HL-60 (cell line): ENCODE data around the gene ANKRD2.

Source experiments
- GABPA ChIP-seq: IDR thresholded peaks from 2 replicates; pipeline ENCODE4 v1.6.1; 2012; ENCODE audit warnings: low read depth
- TF ChIP-seq, protein P1 (sequence below): IDR thresholded peaks from one replicate; pipeline ENCODE4 v1.5.1; 2011; ENCODE audit warnings: low read length, control low read depth, inconsistent platforms; ENCODE audit not compliant: insufficient read depth
- TF ChIP-seq, protein P2 (sequence below): IDR thresholded peaks from 2 replicates; pipeline ENCODE4 v1.6.1; 2012; ENCODE audit warnings: low read depth; ENCODE audit not compliant: insufficient replicate concordance

DNA sequence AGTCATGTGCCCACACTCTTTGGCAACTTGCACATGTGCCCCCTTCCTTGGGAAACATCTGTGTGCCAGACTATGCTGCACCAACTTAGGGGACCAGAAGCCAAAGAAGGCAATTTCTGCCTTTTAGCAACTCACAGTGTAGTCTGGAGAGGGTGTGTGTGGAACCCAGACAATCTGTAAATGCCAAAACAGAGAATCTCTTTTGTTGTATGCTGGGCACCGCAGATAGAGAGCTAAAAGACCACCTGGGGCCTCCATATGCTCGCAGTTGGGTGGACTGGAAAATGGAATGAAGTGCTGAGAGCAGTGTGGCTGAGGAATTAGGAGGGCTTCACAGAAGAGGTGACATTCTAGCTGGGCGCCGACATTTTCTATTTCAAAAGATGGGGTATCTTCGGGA, 47.5 kb upstream of the ANKRD2 start:
- TF ChIP-seq, protein P1, sequence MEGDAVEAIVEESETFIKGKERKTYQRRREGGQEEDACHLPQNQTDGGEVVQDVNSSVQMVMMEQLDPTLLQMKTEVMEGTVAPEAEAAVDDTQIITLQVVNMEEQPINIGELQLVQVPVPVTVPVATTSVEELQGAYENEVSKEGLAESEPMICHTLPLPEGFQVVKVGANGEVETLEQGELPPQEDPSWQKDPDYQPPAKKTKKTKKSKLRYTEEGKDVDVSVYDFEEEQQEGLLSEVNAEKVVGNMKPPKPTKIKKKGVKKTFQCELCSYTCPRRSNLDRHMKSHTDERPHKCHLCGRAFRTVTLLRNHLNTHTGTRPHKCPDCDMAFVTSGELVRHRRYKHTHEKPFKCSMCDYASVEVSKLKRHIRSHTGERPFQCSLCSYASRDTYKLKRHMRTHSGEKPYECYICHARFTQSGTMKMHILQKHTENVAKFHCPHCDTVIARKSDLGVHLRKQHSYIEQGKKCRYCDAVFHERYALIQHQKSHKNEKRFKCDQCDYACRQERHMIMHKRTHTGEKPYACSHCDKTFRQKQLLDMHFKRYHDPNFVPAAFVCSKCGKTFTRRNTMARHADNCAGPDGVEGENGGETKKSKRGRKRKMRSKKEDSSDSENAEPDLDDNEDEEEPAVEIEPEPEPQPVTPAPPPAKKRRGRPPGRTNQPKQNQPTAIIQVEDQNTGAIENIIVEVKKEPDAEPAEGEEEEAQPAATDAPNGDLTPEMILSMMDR, result no peak
- TF ChIP-seq GABPA, result no peak
- TF ChIP-seq, protein P2, sequence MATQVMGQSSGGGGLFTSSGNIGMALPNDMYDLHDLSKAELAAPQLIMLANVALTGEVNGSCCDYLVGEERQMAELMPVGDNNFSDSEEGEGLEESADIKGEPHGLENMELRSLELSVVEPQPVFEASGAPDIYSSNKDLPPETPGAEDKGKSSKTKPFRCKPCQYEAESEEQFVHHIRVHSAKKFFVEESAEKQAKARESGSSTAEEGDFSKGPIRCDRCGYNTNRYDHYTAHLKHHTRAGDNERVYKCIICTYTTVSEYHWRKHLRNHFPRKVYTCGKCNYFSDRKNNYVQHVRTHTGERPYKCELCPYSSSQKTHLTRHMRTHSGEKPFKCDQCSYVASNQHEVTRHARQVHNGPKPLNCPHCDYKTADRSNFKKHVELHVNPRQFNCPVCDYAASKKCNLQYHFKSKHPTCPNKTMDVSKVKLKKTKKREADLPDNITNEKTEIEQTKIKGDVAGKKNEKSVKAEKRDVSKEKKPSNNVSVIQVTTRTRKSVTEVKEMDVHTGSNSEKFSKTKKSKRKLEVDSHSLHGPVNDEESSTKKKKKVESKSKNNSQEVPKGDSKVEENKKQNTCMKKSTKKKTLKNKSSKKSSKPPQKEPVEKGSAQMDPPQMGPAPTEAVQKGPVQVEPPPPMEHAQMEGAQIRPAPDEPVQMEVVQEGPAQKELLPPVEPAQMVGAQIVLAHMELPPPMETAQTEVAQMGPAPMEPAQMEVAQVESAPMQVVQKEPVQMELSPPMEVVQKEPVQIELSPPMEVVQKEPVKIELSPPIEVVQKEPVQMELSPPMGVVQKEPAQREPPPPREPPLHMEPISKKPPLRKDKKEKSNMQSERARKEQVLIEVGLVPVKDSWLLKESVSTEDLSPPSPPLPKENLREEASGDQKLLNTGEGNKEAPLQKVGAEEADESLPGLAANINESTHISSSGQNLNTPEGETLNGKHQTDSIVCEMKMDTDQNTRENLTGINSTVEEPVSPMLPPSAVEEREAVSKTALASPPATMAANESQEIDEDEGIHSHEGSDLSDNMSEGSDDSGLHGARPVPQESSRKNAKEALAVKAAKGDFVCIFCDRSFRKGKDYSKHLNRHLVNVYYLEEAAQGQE, result no peak
